HepG2 (cell line): ENCODE data around the gene TAF4B. TPM values are rescaled to one million over a fixed set of nuclear protein-coding genes. Genes with fewer than 3 reads are reported as not detected.

Source experiments
- ATAC-seq: fragments of 200-7000 bp; cut with Tn5 transposase; 3 replicates; pipeline ENCODE4 v1.9.1; 2020; ENCODE audit warnings: mild to moderate bottlenecking, moderate library complexity
- BruUV-seq: library from RNA; stranded (reverse); fragments of 400-500 nt; replicated peaks from 2 replicates; lab custom pipeline; 2021; lab: Mats Ljungman, UMichigan
- CTCF ChIA-PET: fragments of 300-600 bp; formaldehyde crosslinking; extraction: SDS; loops from one replicate; lab custom pipeline; 2021; ENCODE audit warnings: low total read pairs, inconsistent platforms, low intra/inter-chr PET ratio; lab: Yijun Ruan, JAX
- POLR2A ChIA-PET: fragments of 350-600 bp; sonication (Branson Sonifier 250); formaldehyde crosslinking; loops from one replicate; lab custom pipeline; 2020; ENCODE audit warnings: antibody characterized with exemption, inconsistent platforms; lab: Yijun Ruan, JAX
- DNase-seq: peaks from one replicate; pipeline ENCODE4 v3.0.0-alpha.2; 2015; ENCODE audit warnings: low spot score
- FAIRE-seq: peaks from 3 replicates; lab custom pipeline; 2011; peaks lifted over from hg19 to GRCh38; lab: Jason Lieb, UNC
- H2AFZ ChIP-seq: one replicate; pipeline ENCODE4 v1.6.1; 2011; ENCODE audit warnings: low read length, inconsistent platforms
- H3K27ac ChIP-seq: fragments of 300-600 bp; 3 replicates; pipeline ENCODE4 v1.8.0; 2011; ENCODE audit warnings: mixed run types, mild to moderate bottlenecking, mixed read lengths, low read length, inconsistent platforms; ENCODE audit not compliant: insufficient read depth; ENCODE audit errors: extremely low read length
- H3K27me3 ChIP-seq, 2 experiments: fragments of 200-600 bp in 1 of 2; 2 replicates in 1 of 2; 3 replicates in 1 of 2; pipeline versions ENCODE4 v1.6.0 to v1.8.0; 2011; ENCODE audit warnings: low read length in 2 of 2, mild to moderate bottlenecking in 2 of 2, moderate library complexity in 2 of 2, inconsistent platforms in 1 of 2; ENCODE audit not compliant: insufficient read depth in 2 of 2, control insufficient read depth in 1 of 2
- H3K36me3 ChIP-seq, 2 experiments: fragments of 200-600 bp in 1 of 2; replicated peaks in 1 of 2; 2 replicates in 1 of 2; 3 replicates in 1 of 2; pipeline versions ENCODE4 v1.5.1 to v1.8.0; 2011; ENCODE audit warnings: low read length in 2 of 2, inconsistent platforms in 1 of 2; ENCODE audit not compliant: insufficient read depth in 2 of 2, control insufficient read depth in 1 of 2
- H3K4me1 ChIP-seq: 2 replicates; pipeline ENCODE4 v1.5.1; 2012; ENCODE audit warnings: low read length, inconsistent platforms; ENCODE audit not compliant: insufficient read depth
- H3K4me2 ChIP-seq: 2 replicates; pipeline ENCODE4 v1.6.0; 2011; ENCODE audit warnings: low read depth, low read length, inconsistent platforms
- H3K4me3 ChIP-seq, 3 experiments: fragments of 200-600 bp in 1 of 3; sonication (generic), shearing (Covaris generic) in 1 of 3; replicated peaks in 1 of 3; 2 replicates each; pipeline ENCODE4 v1.5.1; 2011 to 2016; ENCODE audit warnings: low read length in 3 of 3, inconsistent platforms in 2 of 3, low read depth in 2 of 3, mild to moderate bottlenecking in 2 of 3, control low read depth in 1 of 3, mixed read lengths in 1 of 3; ENCODE audit not compliant: insufficient read depth in 1 of 3
- H3K79me2 ChIP-seq: one replicate; pipeline ENCODE4 v1.6.1; 2011; ENCODE audit warnings: low read length, inconsistent platforms; ENCODE audit not compliant: insufficient read depth
- H3K9ac ChIP-seq: 2 replicates; pipeline ENCODE4 v1.6.0; 2011; ENCODE audit warnings: mild to moderate bottlenecking, low read depth, low read length, inconsistent platforms; ENCODE audit not compliant: insufficient read depth
- H3K9me3 ChIP-seq: 2 replicates; pipeline ENCODE4 v1.5.1; 2012; ENCODE audit warnings: mild to moderate bottlenecking, low read length
- H4K20me1 ChIP-seq: 2 replicates; pipeline ENCODE4 v1.6.0; 2011; ENCODE audit warnings: inconsistent platforms, mild to moderate bottlenecking, low read length, moderate library complexity; ENCODE audit not compliant: insufficient read depth
- ASH2L ChIP-seq: fragments of 300-600, 200-600 bp; sonication (generic); IDR thresholded peaks from 2 replicates; pipeline ENCODE4 v1.7.0; 2017; ENCODE audit warnings: low read depth, mild to moderate bottlenecking, moderate library complexity, mixed read lengths, low read length; ENCODE audit not compliant: insufficient read length
- RAD51 ChIP-seq: fragments of 450-650 bp; IDR thresholded peaks from 2 replicates; pipeline ENCODE4 v1.6.1; 2016; ENCODE audit warnings: borderline replicate concordance
- RORA ChIP-seq: sonication (generic); formaldehyde crosslinking; IDR thresholded peaks from 2 replicates; pipeline ENCODE4 v1.5.0; 2020; ENCODE audit warnings: mild to moderate bottlenecking, missing genetic modification reagents, moderate library complexity
- U2AF2 ChIP-seq: fragments of 200-400 bp; formaldehyde crosslinking; IDR thresholded peaks from 2 replicates; pipeline ENCODE4 v1.6.1; 2017; ENCODE audit warnings: low read depth, mild to moderate bottlenecking, low read length
- ZFP62 ChIP-seq: sonication (generic); formaldehyde crosslinking; IDR thresholded peaks from 2 replicates; pipeline ENCODE4 v1.4.0; 2020; ENCODE audit warnings: missing genetic modification reagents
- ZNF180 ChIP-seq: sonication (generic); formaldehyde crosslinking; IDR thresholded peaks from 2 replicates; pipeline ENCODE4 v1.4.0; 2020; ENCODE audit warnings: low read depth, missing genetic modification reagents, borderline replicate concordance
- ZNF496 ChIP-seq: sonication (generic); formaldehyde crosslinking; IDR thresholded peaks from 2 replicates; pipeline ENCODE4 v1.8.1; 2023; ENCODE audit warnings: mild to moderate bottlenecking, moderate library complexity, missing genetic modification reagents; ENCODE audit not compliant: insufficient replicate concordance
- ZNF772 ChIP-seq: sonication (generic); formaldehyde crosslinking; IDR thresholded peaks from 2 replicates; pipeline ENCODE4 v1.5.0; 2020; ENCODE audit warnings: mild to moderate bottlenecking, missing genetic modification reagents
- WGBS: methylation state at CpG from one replicate; pipeline ENCODE4 v1.1.6; 2017; ENCODE audit warnings: low lambda C conversion rate; 5-methylcytosine and 5-hydroxymethylcytosine counted together
- in situ Hi-C: cut with HindIII; loops from 2 replicates; pipeline ENCODE4 v1.10.0; 2017; ENCODE audit warnings: low pct_unique_long_range_greater_than_20kb; ENCODE audit not compliant: extremely low pct_ligation_motif_present
- intact Hi-C: fragments of 100-400 bp; cut with micrococcal nuclease; formaldehyde crosslinking; loops from one replicate; pipeline ENCODE4 v1.10.0; 2022; ENCODE audit not compliant: unreplicated experiment
- polyA plus RNA-seq, 8 experiments: library from polyadenylated mRNA; depleted of rRNA in 3 of 8; stranded (reverse) in 7 of 8; unstranded in 1 of 8; fragments of >200 nt; fragmentation: Illumina TruSeq in 4 of 8; extraction: Trizol in 4 of 8; gene quantifications; 2 replicates each; pipeline versions ENCODE4 v1.2.1 to v1.2.3, GENCODE V29; 2011 to 2016; ENCODE audit warnings: low read depth in 4 of 8, missing spikeins in 1 of 8, mixed read lengths in 1 of 8; ENCODE audit not compliant: insufficient read depth in 1 of 8
- total RNA-seq, 5 experiments: library from RNA; depleted of rRNA; stranded (reverse); fragments of >200 nt; fragmentation: Illumina TruSeq; extraction: Trizol; gene quantifications; 2 replicates each; pipeline ENCODE4 v1.2.3, GENCODE V29; 2016; ENCODE audit warnings: low read depth in 1 of 5
- TF ChIP-seq, protein P1 (sequence below): sonication (generic); formaldehyde crosslinking; IDR thresholded peaks from 2 replicates; pipeline ENCODE4 v1.8.1; 2023; ENCODE audit warnings: mild to moderate bottlenecking, missing genetic modification reagents
- TF ChIP-seq, protein P2 (sequence below): sonication (generic); formaldehyde crosslinking; IDR thresholded peaks from 2 replicates; pipeline ENCODE4 v1.5.1; 2020; ENCODE audit warnings: mild to moderate bottlenecking, missing genetic modification reagents, moderate library complexity

Gene TAF4B
- total and polyA plus RNA-seq, 2 of the 13 experiments (the other 11 are each of a cell fraction or from before 2014, with no cell fraction given): 2.2 to 3.8 TPM

DNA sequence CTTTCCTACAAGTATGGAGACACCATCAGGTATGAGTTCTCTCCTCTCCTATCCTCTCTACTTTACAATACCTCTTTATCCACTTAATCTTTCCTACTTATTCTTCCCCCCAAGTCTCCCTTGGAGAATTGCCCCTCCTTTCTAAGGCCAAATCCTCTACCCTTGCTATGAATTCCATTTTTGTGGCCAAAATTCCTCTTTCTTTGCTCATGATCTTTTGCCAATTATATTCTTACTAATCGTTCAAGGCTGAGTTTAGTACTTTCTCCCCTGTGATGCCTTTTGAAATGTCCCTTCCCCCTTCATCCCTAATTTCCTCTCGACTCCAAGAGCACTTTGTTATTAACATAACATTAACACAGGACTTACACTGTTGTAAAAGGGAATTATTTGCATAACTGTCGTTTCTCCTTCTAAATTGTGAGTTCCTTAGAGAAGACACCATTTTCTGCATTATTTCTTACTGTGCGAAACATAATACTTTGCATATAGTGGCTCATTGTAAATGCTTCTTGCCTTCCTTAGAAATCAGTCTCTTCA, 188.7 kb downstream of the TAF4B start:
- H3K4me1 ChIP-seq: no peaks in the 10 kb centered on the region
- H2AFZ ChIP-seq: no peak overlapping the region
- POLR2A ChIA-PET: no interaction called here
- no peak overlapping the region for H3K4me3 ChIP-seq
- no peaks in the 10 kb centered on the region for H4K20me1 ChIP-seq
- no peaks in the 10 kb centered on the region for H3K36me3 ChIP-seq
- BruUV-seq: no TSS peak
- no peak overlapping the region for H3K27ac ChIP-seq
- no peak overlapping the region for H3K4me2 ChIP-seq
- DNase-seq (no peak), FAIRE-seq (no peak), ATAC-seq (no peak)
- no peak for TF ChIP-seq U2AF2
- no peak for TF ChIP-seq ASH2L
- CTCF ChIA-PET: no interaction called here
- intact Hi-C loops: no loop called here
- H3K79me2 ChIP-seq: no peaks in the 10 kb centered on the region
- no peaks in the 10 kb centered on the region for H3K9me3 ChIP-seq
- H3K9ac ChIP-seq: no peak overlapping the region
- in situ Hi-C loops: no loop called here
- WGBS: 23% methylated on average over 4 of the region's 4 CpGs
- peaks cover 0 to 17% of the 10 kb centered on the region in 2 experiments; a peak in 3 of 5 replicates for H3K27me3 ChIP-seq

DNA sequence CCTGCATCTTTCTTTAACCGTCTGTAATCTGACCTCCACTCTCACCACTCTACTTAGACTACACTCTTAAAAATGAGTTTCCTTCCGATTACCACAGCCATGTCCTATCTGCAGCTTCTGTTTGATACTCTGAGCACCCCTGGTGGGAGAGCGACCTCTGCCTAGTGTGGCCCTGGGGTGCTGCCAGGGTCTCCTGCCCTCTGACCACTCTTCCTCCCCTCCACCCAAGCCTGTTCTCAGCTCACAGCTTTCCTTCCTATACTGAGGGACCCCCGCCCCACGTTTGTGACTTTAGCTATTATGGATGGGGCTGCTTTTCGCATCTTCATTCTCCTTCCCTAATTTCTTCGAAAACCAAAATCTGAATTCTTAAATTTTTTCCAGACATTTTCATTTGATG, 189.4 kb downstream of the TAF4B start:
- Histone ChIP-seq H3K79me2 (no peaks in the 10 kb centered on the region), H3K27ac (no peak overlapping the region), H3K27me3 (peaks cover 0 to 18% of the 10 kb centered on the region in 2 experiments; a peak in 4 of 5 replicates), H3K4me1 (no peaks in the 10 kb centered on the region), H2AFZ (no peak overlapping the region), H3K36me3 (no peaks in the 10 kb centered on the region), H3K9ac (no peak overlapping the region), H4K20me1 (no peaks in the 10 kb centered on the region), H3K9me3 (no peaks in the 10 kb centered on the region), H3K4me3 (no peak overlapping the region), H3K4me2 (no peak overlapping the region)
- FAIRE-seq (no peak), DNase-seq (no peak), ATAC-seq (no peak)
- CTCF ChIA-PET: no interaction called here
- WGBS: 14% methylated on average over 7 of the region's 7 CpGs
- BruUV-seq: no TSS peak
- intact Hi-C loops (no loop called here), in situ Hi-C loops (no loop called here)
- POLR2A ChIA-PET: no interaction called here
- no peak for TF ChIP-seq ZNF496
- TF ChIP-seq RAD51: no peak
- TF ChIP-seq, protein P1, sequence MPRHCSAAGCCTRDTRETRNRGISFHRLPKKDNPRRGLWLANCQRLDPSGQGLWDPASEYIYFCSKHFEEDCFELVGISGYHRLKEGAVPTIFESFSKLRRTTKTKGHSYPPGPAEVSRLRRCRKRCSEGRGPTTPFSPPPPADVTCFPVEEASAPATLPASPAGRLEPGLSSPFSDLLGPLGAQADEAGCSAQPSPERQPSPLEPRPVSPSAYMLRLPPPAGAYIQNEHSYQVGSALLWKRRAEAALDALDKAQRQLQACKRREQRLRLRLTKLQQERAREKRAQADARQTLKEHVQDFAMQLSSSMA (CRISPR knock-in tag): no peak
- no peak for TF ChIP-seq ZNF180
- no peak for TF ChIP-seq RORA
- no peak for TF ChIP-seq ZNF772 (CRISPR knock-in tag)
- TF ChIP-seq, protein P2, sequence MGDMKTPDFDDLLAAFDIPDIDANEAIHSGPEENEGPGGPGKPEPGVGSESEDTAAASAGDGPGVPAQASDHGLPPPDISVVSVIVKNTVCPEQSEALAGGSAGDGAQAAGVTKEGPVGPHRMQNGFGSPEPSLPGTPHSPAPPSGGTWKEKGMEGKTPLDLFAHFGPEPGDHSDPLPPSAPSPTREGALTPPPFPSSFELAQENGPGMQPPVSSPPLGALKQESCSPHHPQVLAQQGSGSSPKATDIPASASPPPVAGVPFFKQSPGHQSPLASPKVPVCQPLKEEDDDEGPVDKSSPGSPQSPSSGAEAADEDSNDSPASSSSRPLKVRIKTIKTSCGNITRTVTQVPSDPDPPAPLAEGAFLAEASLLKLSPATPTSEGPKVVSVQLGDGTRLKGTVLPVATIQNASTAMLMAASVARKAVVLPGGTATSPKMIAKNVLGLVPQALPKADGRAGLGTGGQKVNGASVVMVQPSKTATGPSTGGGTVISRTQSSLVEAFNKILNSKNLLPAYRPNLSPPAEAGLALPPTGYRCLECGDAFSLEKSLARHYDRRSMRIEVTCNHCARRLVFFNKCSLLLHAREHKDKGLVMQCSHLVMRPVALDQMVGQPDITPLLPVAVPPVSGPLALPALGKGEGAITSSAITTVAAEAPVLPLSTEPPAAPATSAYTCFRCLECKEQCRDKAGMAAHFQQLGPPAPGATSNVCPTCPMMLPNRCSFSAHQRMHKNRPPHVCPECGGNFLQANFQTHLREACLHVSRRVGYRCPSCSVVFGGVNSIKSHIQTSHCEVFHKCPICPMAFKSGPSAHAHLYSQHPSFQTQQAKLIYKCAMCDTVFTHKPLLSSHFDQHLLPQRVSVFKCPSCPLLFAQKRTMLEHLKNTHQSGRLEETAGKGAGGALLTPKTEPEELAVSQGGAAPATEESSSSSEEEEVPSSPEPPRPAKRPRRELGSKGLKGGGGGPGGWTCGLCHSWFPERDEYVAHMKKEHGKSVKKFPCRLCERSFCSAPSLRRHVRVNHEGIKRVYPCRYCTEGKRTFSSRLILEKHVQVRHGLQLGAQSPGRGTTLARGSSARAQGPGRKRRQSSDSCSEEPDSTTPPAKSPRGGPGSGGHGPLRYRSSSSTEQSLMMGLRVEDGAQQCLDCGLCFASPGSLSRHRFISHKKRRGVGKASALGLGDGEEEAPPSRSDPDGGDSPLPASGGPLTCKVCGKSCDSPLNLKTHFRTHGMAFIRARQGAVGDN (CRISPR knock-in tag): no peak
- TF ChIP-seq ZFP62 (CRISPR knock-in tag): no peak
